GM18505 (cell line): ENCODE data around the gene CNN3.

Experiments used
- ATAC-seq: cut with Tn5 transposase; IDR thresholded peaks from one replicate; pipeline ENCODE4 v1.9.1; 2021; ENCODE audit not compliant: unreplicated experiment
- POLR2A ChIP-seq: IDR thresholded peaks from 4 replicates; pipeline ENCODE4 v1.6.1; 2011; ENCODE audit warnings: borderline replicate concordance; ENCODE audit not compliant: insufficient read depth, insufficient read length; ENCODE audit errors: extremely low read depth

CNN3 gene

GRCh38 chr1:94925004-94925403 is 1.9 kb downstream of the CNN3 start:
- no peak for TF ChIP-seq POLR2A
- no peak for ATAC-seq

DNA sequence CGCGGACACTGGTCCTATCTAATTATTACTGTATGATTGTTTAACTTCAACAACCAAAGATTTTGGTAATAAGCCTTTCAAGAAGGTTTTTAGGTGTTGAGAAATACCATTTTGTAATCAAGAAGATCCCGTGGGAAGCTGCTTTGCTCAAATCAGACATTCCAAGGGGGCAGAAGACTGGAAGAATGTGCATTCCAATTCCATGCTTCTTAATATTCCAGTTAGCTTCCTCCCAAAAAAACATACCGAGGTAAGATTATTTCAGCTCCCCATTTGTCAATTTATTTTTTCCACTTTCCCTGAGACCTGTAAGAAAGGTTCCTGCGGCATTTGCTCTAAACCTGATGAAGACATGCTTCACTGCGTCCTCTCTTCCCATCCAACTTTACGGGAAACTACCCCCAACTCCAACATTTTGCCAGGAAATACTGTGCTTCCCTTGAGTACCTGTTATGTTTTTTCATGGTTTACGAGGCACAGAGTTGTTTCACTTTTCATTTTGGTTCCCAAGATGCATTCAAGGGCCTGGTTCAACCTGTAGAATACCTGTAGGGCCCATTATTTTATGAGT is 4.1 kb downstream of the CNN3 start:
- no peak for ATAC-seq
- no peak for TF ChIP-seq POLR2A

DNA sequence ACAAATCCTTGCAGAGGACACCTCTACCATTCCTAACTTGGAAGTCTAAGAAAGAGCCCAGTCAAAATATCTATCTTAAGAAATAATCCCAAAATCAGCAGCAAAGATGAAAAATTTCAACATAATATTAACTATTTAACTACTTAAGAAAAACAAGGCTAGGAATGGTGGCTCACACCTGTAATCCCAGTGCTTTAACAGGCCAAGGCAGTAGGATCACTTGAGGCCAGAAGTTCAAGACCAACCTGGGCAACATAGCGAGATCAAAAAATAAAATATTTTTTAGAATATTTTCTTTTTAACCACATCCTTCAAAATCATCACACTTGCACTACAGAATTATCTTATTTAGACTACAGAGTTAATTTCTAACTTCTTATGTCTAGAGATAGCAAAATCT is 4.9 kb downstream of the CNN3 start:
- ATAC-seq = no peak
- no peak for TF ChIP-seq POLR2A

GRCh38 chr1:94920061-94920460 is 6.8 kb downstream of the CNN3 start:
- TF ChIP-seq POLR2A = no peak
- no peak for ATAC-seq

- TF ChIP-seq POLR2A = no peak
- no peak for ATAC-seq
Measured at GRCh38 chr1:94919241-94920030, 7.5 kb downstream of the CNN3 start.

GRCh38 chr1:94917251-94917650 is 9.7 kb downstream of the CNN3 start:
- TF ChIP-seq POLR2A = no peak
- ATAC-seq = no peak

DNA sequence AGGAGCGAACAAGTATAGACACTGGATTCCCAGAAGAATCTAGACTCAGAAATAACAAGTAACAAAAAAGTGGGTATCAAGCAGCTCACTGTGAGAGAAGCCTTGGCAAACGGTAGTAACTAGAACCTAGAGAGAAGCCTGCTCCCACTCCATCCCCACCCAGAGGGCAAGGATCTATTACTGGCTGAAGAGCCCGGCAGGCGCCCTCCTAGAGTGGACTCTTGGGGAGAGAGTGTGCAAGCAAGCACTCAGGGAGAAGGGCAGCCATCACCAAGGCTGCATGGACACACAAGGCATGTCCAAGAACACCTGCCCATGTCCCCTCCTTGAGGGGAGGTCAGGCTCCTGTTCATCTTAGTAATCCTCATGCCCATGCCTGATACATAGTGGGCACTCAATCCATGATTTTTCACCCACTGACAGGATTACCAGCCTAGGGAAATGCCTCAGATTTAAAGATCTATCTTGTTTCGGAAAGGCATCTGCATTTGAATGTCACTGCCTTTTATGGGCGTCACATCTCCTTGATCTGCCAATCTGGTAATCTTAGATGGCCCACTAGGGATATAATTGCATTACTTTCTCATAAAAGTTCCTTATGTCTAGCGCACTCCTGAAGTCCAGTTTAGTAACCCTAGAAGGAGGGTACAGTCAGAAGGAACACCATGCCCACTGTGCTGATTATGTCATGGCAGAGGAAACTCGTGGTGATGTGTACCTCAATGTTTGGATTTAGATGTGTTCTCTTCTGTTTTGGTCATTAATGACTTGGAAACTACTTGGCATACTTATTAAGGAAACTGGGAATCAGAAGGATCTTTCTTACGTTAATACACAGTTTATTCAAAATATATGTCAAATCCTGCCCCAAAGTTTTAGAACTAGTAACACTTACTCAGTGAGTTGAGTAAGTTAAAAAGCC is 14.4 kb downstream of the CNN3 start:
- ATAC-seq = no peak
- TF ChIP-seq POLR2A = no peak

DNA sequence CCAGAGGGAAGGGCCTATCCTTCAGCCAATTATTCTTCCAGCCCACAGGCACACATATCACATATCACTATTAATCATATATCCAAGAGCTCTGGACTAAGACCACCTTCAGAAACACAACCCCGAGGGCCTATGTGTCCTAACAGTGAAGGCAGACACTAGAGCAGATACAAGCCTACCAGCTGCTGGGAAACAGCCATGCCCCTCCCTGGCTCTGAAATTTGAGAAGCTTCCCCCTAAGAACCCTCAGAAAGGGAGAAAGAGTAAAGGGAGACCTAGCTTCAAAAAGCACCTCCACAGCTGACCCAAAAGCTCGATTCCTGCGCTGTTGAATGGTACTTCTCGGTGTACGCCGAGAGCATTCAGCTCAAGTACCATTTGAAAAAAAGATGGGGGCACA is 17.4 kb downstream of the CNN3 start:
- TF ChIP-seq POLR2A = no peak
- no peak for ATAC-seq

- no peak for TF ChIP-seq POLR2A
- ATAC-seq = no peak
Measured at GRCh38 chr1:94908965-94909364, 17.9 kb downstream of the CNN3 start.

DNA sequence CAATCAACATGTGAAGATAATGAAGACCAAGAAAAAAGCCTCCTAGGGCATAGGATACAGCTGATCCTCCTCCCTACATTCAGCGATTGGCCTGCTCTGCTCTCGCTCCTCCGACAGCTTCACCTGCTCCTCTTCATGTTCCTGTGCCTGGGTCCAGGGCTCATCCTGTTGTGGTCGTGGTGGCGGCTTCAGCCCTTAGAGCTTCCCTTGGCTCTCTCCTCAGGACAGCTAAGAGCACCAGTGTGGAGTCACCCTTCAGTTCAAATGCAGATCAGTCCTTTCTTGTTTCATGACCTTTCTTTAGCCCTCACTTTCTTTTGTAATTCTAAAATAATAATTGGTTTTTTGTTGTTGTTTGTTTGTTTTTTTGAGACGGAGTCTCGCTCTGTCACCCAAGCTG is 18.7 kb downstream of the CNN3 start:
- no peak for ATAC-seq
- TF ChIP-seq POLR2A = no peak

DNA sequence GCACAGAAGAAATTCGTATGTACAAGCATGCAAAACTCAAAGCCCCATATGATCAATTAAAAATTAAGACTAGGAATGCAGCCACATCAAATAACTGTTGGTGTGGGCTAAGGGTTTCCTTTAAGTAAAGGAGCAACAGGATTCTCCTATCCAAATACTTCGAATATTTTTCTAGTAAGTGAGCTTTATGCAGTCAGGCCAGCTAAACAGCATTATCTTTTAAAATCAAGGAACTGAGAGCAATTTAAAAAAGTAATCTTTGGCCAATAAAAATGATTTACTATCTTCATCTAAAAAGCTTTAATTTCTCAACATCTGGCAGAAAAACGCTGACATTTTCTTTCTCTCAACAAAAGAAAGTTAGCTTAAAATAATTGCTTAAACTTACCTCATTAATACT is 19.8 kb downstream of the CNN3 start:
- ATAC-seq = no peak
- TF ChIP-seq POLR2A = no peak

DNA sequence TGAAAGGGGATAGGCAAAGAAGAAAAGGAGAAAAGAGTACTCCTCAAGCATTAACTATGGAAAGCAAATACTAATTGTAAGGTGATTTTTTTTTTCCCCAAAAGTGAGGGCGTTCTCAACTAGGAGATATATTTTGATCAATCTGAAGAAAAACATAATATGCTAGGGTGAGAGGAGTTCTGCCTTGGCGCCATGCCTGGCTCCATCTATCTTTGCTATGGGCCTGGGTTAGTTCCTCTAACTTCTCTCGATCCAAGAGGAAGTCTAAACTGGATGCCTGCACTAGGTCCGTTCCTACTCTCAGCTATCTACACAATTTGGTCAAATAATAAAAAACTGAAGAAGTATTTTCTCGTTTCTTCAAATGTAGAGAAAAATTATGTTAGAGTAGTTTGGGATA is 20.5 kb downstream of the CNN3 start:
- ATAC-seq = no peak
- TF ChIP-seq POLR2A = no peak

- no peak for ATAC-seq
Measured at GRCh38 chr1:94905207-94905606, 21.7 kb downstream of the CNN3 start.

DNA sequence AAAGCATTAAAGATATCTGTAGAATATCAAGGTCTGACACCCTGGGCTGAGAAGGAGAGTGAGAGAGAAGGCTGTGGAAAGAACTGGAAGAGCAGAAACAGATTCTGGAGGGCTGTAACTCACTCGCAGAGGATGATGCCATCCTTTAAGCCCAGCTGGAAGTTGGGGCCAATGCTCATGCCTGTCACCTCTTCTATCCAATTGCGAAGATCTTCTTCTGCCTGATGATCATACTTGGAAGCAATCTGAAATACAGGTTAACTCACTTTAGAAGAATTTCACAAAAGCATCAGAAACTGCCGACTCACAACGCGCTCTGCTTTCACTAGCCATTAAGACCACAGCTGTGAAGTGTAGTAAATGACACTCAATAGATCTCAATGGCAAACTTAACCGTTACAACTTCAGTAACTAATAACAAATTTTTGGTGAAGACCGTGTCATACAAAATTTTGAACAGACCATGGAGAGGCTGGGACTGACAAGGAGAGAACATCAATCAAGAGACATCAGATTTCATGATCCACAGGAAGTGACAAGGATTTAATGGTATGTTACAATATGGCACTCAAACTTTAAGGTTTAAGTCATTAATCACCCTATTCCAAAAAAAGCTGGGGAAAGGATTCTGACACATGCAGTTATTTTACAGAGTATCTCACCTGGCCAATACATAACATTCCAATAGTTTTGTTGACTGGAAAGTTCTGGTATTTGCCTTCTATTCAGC is 23.5 kb downstream of the CNN3 start:
- TF ChIP-seq POLR2A = no peak
- ATAC-seq = no peak

More at GRCh38 chr1:94905207-94905606, 21.7 kb downstream of the CNN3 start:
- no peak for TF ChIP-seq POLR2A

DNA sequence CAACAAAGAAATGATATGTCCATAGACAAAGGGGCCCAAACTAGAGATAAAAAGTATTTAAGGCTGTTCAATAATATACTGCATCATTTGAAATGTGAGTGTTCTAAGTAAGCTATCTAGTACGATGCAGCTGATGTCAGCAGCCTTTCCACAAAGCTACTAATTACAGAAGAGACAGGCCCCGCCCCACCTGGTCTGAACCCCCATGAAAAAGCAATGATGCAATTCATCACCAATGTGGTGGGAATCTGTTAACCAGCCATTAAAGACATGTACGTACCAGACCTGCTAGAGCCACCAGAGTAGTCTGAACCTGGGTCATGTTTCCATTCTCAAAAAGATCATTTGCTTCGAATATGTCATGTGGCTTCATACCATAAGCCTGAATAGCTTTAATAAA is 25.1 kb downstream of the CNN3 start:
- ATAC-seq = no peak
- TF ChIP-seq POLR2A = no peak
